IgD-negative memory B cell (primary cell): ENCODE measurements around the gene TEX11. TPM values are rescaled to one million over a fixed set of nuclear protein-coding genes. Genes with fewer than 3 reads are reported as not detected.
"Not testable (repeated sequence)": the region's sequence is repeated elsewhere in the genome, so short reads cannot be mapped to it uniquely, and the experiment has no call there.

Source experiments
- H3K27ac Mint-ChIP-seq, 3 donors: one replicate each; pipeline ENCODE4 v1.8.0; 2020 to 2022; ENCODE audit warnings: mild to moderate bottlenecking in 3 of 3, mixed read lengths in 3 of 3, moderate library complexity in 1 of 3
- H3K27me3 Mint-ChIP-seq: one replicate; pipeline ENCODE4 v1.8.0; 2021; ENCODE audit warnings: mixed read lengths
- H3K36me3 Mint-ChIP-seq: one replicate; pipeline ENCODE4 v1.8.0; 2020; ENCODE audit warnings: mild to moderate bottlenecking, mixed read lengths
- H3K4me1 Mint-ChIP-seq, 3 donors: one replicate each; pipeline ENCODE4 v1.8.0; 2020 to 2022; ENCODE audit warnings: mixed read lengths in 3 of 3, mild to moderate bottlenecking in 1 of 3
- H3K4me3 Mint-ChIP-seq, 4 donors: one replicate each; pipeline ENCODE4 v1.8.0; 2020 to 2022; ENCODE audit warnings: mild to moderate bottlenecking in 4 of 4, mixed read lengths in 4 of 4, moderate library complexity in 3 of 4
- H3K9me3 Mint-ChIP-seq, 3 donors: one replicate each; pipeline ENCODE4 v1.8.0; 2020 to 2021; ENCODE audit warnings: mixed read lengths in 3 of 3, mild to moderate bottlenecking in 1 of 3
- polyA plus RNA-seq: library from polyadenylated mRNA; unstranded; fragments of 300-500 nt; fragmentation: Illumina TruSeq; gene quantifications from one replicate; pipeline ENCODE4 v1.2.3, GENCODE V29; 2021

TEX11 gene
- polyA plus RNA-seq, 1 donor from 2014 or later = not detected

DNA sequence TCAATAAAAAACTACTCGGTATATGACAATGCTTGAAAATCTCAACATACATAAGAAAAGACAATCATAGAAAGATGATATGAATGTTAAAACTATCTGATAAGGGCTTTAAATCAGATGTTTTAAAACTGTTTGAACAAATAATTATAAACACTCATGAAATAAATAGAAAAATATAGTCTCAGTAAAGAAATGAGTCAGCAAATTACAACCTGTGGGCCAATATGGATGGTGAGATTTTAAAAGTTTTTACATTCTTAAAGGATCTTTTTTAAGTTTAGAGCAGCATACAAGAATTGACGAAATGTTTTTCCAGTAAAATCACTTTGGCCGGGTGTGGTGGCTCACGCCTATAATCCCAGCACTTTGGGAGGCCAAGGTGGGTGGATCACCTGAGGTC is 83.1 kb downstream of the TEX11 start:
- peaks cover 0 to 1% (median 0%) of the 10 kb centered on the region in 3 donors for H3K9me3 Mint-ChIP-seq
- H3K27ac Mint-ChIP-seq = no peak overlapping the region
- peaks cover 7% of the 10 kb centered on the region for H3K27me3 Mint-ChIP-seq
- peaks cover 2% of the 10 kb centered on the region for H3K36me3 Mint-ChIP-seq
- no peaks in the 10 kb centered on the region for H3K4me1 Mint-ChIP-seq
- H3K4me3 Mint-ChIP-seq = no peak overlapping the region

DNA sequence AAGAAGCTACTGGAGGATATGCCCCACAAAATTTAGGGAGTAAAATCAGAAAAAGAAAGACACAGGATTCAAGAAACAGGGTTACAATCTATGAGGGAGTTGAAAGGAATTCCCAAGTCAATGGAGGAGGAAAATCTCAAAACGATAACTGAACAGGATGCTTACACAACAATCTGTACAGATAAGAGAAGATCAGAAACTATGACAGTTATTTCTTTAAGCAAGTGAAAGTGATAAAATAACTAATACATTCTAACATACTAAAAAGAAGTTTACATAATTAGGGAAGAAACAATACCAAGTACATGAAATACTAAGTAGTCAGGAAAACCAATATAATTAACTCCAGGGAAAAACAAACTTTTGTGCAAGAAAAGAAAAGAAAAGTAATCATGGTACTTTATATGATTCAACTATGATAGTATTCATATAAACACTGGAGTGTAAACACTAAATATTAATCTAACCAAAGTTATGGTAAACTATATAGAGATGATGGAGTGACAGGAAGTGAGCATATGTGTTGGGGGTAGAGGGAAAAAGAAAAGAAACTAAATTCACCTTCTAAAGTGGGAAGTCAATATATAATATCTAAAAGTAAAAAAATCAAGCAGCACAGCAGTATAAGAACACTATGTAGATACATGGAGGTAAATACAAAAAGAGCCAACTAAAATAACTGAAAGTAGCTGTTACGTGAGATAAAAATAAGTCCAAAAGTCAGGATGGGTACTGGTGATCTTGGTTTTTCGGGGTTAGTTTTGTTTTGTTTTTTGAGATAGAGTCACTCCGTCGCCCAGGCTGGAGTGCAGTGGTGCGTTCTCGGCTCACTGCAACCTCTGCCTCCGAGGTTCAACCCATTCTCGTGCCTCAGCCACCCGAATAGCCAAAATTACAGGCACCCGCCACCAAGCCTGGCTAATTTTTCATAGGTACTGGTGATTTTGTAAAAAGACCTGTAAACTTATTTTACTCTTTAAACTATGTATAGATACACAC is 99.3 kb downstream of the TEX11 start:
- H3K4me1 Mint-ChIP-seq = no peaks in the 10 kb centered on the region
- no peak overlapping the region for H3K4me3 Mint-ChIP-seq
- no peak overlapping the region for H3K27ac Mint-ChIP-seq
- no peaks in the 10 kb centered on the region for H3K36me3 Mint-ChIP-seq
- H3K9me3 Mint-ChIP-seq = peaks cover 0 to 2% (median 0%) of the 10 kb centered on the region in 3 donors
- peaks cover 4% of the 10 kb centered on the region for H3K27me3 Mint-ChIP-seq

DNA sequence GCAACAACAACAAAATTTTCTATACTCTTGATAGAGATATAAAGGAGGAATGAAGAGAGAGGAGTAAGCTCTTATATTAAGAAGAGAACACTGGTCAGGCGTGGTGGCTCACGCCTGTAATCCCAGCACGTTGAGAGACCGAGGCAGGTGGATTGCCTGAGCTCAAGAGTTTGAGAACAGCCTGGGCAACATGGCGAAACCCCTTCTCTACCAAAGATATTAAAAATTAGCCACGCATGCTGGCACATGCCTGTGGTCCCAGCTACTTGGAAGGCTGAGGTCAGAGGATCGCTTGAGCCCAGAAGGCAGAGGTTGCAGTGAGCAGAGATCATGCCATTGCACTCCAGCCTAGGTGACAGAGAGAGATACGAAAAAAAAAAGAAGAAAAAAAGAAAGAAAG is 102.4 kb downstream of the TEX11 start:
- peaks cover 2% of the 10 kb centered on the region for H3K27me3 Mint-ChIP-seq
- H3K4me1 Mint-ChIP-seq = no peaks in the 10 kb centered on the region
- H3K36me3 Mint-ChIP-seq = no peaks in the 10 kb centered on the region
- peaks cover 0 to 2% (median 0%) of the 10 kb centered on the region in 3 donors for H3K9me3 Mint-ChIP-seq
- no peak overlapping the region for H3K4me3 Mint-ChIP-seq
- H3K27ac Mint-ChIP-seq = no peak overlapping the region

DNA sequence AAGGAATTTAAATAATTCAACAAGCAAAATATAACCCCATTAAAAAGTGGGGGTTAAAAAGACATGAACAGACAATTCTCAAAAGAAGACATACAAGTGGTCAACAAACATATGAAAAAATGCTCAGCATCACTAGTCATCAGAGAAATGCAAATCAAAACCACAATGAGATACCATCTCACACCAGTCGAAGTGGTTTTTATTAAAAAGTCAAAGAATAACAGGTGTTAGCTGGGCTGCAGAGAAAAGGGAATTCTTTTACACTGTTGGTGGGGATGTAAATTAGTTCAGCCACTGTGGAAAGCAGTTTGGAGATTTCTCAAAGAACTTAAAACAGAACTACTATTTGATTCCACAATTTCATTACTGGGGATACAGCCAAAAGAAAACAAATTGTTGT is 111.8 kb downstream of the TEX11 start:
- not testable (repeated sequence) for H3K9me3 Mint-ChIP-seq, H3K27me3 Mint-ChIP-seq, H3K36me3 Mint-ChIP-seq, H3K4me1 Mint-ChIP-seq, H3K27ac Mint-ChIP-seq, H3K4me3 Mint-ChIP-seq

DNA sequence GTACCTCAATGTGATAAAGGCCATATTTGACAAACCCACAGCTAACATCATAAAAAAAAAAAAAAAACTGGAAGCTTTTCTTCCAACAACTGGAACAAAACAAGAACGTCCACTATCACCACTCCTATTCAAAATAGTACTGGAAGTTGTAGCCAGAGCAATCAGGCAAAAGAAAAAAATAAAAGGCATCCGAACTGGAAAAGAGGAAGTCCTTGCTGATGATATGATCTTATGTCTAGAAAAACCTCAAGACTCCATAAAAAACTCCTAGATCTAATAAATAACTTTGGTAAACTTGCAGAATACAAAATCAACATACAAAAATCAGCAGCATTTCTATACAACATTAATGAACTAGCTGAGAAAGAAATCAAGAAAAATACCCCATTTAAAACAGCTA is 134.3 kb downstream of the TEX11 start:
- Mint-ChIP-seq H3K4me1 (no peaks in the 10 kb centered on the region), H3K27me3 (no peaks in the 10 kb centered on the region), H3K27ac (no peak overlapping the region), H3K4me3 (no peak overlapping the region), H3K36me3 (no peaks in the 10 kb centered on the region), H3K9me3 (no peaks in the 10 kb centered on the region)

DNA sequence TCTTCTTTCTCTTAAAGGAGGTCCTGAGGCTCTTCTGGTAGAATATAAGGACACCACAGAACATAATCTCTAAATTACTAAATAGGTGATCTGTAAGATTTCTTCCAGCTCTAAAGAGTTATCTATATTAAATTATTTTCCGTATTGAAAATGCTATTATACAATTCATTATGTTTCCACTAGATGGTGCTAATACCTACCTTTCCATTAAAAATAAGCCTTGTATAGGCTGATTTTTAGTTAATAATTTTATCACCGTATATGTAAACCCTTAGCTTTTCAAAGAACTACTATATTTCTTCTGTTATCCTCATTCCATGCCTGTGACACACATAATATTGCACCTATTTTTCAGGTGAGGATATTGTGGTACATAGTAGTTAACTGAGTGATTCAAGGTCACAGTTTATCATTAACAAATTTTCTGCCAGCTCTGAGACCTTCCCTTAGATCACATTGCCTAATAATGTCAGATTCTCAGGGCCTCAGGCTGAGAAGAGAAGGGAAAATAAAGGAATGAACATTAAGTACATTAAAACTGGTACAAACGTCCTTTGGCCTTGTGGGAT is 138.8 kb downstream of the TEX11 start:
- Mint-ChIP-seq H3K9me3 (no peaks in the 10 kb centered on the region), H3K27ac (no peak overlapping the region), H3K4me3 (no peak overlapping the region), H3K27me3 (no peaks in the 10 kb centered on the region), H3K4me1 (no peaks in the 10 kb centered on the region), H3K36me3 (no peaks in the 10 kb centered on the region)

DNA sequence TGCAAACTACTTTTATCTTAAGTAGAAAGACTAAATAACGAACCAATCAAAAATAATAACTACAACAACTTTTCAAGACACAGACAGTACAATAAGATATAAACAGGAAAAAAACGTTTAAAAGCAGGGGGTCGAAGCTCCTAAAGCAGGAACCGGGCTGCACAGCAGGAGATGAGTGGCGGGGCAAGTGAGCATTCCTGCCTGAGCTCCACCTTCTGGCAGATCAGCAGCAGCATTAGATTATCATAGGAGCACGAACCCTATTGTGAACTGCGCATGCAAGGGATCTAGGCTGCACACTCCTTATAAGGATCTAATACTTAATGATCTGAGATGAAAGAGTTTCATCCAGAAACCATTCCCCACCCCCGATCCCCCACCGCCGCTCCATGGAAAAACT is 146.2 kb downstream of the TEX11 start:
- H3K27ac Mint-ChIP-seq = no peak overlapping the region
- H3K4me3 Mint-ChIP-seq = no peak overlapping the region

DNA sequence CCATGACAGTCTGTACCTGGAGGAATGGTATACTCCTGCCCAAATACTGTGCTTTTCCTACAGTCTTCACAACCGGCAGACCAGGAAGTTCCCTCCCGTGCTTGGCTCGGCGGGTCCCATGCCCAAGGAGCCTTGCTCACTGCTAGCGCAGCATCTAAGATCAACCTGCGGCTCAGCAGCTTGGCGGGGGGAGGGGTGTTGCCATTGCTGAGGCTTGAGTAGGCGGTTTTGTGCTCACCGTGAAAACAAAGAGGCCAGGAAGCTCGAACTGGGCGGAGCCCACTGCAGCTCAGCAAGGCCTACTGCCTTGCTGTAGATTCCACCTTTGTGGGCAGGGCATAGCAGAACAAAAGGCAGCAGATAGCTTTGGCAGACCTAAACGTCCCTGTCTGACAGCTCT is 152.7 kb downstream of the TEX11 start:
- Mint-ChIP-seq H3K4me1 (no peaks in the 10 kb centered on the region), H3K9me3 (no peaks in the 10 kb centered on the region), H3K27ac (no peak overlapping the region), H3K4me3 (no peak overlapping the region), H3K36me3 (no peaks in the 10 kb centered on the region), H3K27me3 (peaks cover 13% of the 10 kb centered on the region)

More for the DNA sequence above, 146.2 kb downstream of the TEX11 start:
- no peaks in the 10 kb centered on the region for H3K4me1 Mint-ChIP-seq
- H3K36me3 Mint-ChIP-seq = no peaks in the 10 kb centered on the region
- no peaks in the 10 kb centered on the region for H3K9me3 Mint-ChIP-seq
- peaks cover 9% of the 10 kb centered on the region for H3K27me3 Mint-ChIP-seq

DNA sequence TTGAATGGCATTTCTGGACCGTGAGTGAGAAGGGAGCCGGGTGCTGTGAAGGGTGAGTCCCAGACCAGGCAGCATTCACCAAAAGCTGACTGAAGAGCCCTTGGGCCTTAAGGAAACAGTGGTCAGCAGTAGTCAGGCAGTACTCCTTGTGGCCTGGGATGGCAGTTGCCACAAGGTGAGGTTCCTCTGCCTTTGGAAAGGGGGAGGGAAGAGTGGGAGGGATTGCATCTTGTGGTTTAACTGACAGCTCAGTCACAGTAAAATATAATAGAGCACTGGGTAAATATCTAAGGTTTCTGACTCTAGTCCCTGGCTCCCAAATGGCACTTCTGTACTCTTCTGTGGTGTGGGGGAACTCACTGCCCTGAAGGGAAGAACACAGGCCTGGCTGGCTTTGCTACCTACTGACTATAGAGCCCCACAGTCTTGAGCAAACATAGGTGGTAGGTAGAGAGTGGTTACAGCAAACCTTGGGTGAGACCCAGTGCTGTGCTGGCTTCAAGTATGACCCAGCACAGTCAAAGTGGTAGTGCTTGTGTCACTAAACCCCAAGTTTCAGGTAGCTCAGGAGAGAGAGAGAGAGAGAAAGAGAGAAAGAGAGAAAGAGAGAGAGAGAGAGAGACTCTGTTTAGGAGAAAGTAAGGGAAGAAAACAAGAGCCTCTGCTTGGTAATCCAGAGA is 154.2 kb downstream of the TEX11 start:
- H3K4me3 Mint-ChIP-seq = no peak overlapping the region
- H3K9me3 Mint-ChIP-seq = no peaks in the 10 kb centered on the region
- H3K4me1 Mint-ChIP-seq = no peaks in the 10 kb centered on the region
- no peak overlapping the region for H3K27ac Mint-ChIP-seq
- no peaks in the 10 kb centered on the region for H3K36me3 Mint-ChIP-seq
- H3K27me3 Mint-ChIP-seq = peaks cover 8% of the 10 kb centered on the region

DNA sequence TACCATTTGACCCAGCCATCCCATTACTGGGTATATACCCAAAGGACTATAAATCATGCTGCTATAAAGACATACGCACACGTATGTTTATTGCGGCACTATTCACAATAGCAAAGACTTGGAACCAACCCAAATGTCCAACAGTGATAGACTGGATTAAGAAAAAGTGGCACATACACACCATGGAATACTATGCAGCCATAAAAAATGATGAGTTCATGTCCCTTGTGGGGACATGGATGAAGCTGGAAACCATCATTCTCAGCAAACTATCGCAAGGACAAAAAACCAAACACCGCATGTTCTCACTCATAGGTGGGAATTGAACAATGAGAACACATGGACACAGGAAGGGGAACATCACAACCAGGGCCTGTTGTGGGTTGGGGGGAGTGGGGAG is 174.7 kb downstream of the TEX11 start:
- not testable (repeated sequence) for H3K27me3 Mint-ChIP-seq, H3K4me1 Mint-ChIP-seq, H3K4me3 Mint-ChIP-seq, H3K36me3 Mint-ChIP-seq, H3K27ac Mint-ChIP-seq
- peaks cover 0 to 13% (median 8%) of the 10 kb centered on the region in 3 donors for H3K9me3 Mint-ChIP-seq

DNA sequence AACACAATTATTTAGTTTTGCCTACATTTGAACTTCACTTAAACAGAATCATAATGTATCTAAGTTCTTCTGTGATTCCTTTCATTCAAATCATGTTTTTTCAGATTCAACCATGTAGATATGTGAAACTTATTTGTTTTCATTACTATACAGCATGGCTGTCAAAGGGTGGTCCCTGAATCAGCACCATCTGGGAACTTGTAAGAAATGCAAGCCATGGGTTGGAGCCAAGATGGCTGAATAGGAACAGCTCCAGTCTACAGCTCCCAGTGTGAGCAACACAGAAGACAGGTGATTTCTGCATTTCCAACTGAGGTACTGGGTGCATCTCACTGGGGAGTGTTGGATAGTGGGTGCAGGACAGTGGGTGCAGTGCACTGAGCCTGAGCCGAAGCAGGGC is 180.6 kb downstream of the TEX11 start:
- H3K27ac Mint-ChIP-seq, H3K36me3 Mint-ChIP-seq, H3K27me3 Mint-ChIP-seq, H3K4me1 Mint-ChIP-seq, H3K4me3 Mint-ChIP-seq, H3K9me3 Mint-ChIP-seq: not testable (repeated sequence)

DNA sequence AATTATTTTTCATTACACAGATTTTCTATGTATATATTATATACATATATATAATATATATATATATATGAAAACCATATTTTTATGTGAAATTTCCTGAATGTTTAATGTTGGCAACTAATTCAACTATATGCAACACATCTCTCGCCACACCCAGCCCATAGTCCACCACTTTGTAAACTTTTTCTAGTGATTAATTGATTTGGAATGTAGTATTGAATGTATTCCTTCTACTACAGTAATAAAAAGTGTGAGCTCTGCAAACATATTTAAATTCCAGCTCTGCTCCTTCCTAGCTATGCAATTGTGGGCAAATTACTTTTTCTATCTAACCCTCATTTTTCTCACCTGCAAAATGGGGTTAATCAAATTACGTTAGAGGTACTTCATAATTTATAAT is 187.8 kb downstream of the TEX11 start:
- Mint-ChIP-seq H3K9me3 (peaks cover 0 to 1% (median 0%) of the 10 kb centered on the region in 3 donors), H3K4me1 (no peaks in the 10 kb centered on the region), H3K27ac (no peak overlapping the region), H3K27me3 (peaks cover 5% of the 10 kb centered on the region), H3K36me3 (no peaks in the 10 kb centered on the region), H3K4me3 (no peak overlapping the region)

DNA sequence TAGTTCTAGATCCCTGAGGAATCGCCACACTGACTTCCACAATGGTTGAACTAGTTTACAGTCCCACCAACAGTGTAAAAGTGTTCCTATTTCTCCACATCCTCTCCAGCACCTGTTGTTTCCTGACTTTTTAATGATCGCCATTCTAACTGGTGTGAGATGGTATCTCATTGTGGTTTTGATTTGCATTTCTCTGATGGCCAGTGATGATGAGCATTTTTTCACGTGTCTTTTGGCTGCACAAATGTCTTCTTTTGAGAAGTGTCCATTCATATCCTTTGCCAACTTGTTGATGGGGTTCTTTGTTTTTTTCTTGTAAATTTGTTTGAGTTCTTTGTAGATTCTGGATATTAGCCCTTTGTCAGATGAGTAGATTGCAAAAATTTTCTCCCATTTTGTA is 197.2 kb downstream of the TEX11 start:
- H3K27ac Mint-ChIP-seq, H3K36me3 Mint-ChIP-seq, H3K4me1 Mint-ChIP-seq, H3K4me3 Mint-ChIP-seq, H3K27me3 Mint-ChIP-seq: not testable (repeated sequence)
- H3K9me3 Mint-ChIP-seq = peaks cover 0 to 12% (median 5%) of the 10 kb centered on the region in 3 donors

DNA sequence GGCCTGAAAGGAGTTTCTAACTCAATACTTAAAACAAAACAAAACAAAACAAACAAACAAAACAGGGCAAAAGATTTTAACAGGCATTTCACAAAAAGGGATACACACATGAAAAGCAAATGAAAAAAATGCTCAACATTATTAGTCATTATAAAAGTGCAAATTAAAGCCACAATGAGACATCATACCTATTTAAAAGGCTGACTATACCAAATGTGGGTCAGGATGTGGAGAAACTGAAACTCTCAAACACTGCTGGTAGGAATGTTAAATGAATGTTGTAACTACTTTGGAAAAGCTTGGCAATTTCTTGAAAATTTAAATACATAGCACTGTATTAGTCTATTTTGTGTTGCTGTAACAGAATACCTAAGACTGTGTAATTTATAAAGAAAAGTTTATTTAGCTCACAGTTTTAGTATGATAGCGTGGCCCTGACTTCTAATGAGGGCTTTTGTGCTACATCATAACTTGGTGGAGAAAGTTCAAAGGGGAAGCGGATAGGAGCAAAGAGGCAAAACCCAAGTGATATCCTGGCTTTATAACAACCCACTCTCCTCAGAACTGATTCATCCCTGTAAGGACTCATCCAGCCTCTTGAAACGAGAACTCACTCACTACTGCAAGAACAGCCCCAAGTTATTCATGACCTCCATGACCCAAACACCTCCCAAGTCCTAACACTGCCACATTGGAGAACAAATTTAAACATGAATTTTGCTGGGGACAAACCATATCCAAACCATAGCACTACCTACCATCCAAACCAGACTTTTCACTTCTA is 214.0 kb downstream of the TEX11 start:
- no peak overlapping the region for H3K4me3 Mint-ChIP-seq
- peaks cover 0 to 3% (median 0%) of the 10 kb centered on the region in 3 donors for H3K9me3 Mint-ChIP-seq
- H3K27me3 Mint-ChIP-seq = no peaks in the 10 kb centered on the region
- H3K36me3 Mint-ChIP-seq = no peaks in the 10 kb centered on the region
- H3K4me1 Mint-ChIP-seq = no peaks in the 10 kb centered on the region
- H3K27ac Mint-ChIP-seq = no peak overlapping the region

DNA sequence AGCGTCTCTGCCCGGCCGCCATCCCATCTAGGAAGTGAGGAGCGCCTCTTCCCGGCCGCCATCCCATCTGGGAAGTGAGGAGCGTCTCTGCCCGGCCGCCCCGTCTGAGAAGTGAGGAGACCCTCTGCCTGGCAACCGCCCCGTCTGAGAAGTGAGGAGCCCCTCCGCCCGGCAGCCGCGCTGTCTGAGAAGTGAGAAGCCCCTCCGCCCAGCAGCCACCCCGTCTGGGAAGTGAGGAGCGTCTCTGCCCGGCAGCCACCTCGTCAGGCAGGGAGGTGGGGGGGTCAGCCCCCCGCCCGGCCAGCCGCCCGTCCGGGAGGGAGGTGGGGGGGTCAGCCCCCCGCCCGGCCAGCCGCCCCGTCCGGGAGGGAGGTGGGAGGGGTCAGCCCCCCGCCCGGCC is 229.1 kb downstream of the TEX11 start:
- not testable (repeated sequence) for H3K36me3 Mint-ChIP-seq, H3K9me3 Mint-ChIP-seq, H3K4me1 Mint-ChIP-seq, H3K4me3 Mint-ChIP-seq, H3K27ac Mint-ChIP-seq, H3K27me3 Mint-ChIP-seq
